Body of pancreas (tissue), 4 donors: ENCODE data around the gene COPE.

Source experiments
- CTCF ChIP-seq, 7 experiments: fragments of 450-650 bp in 4 of 7; fragments of 200-600 bp in 3 of 7; sonication (generic) in 3 of 7; IDR thresholded peaks; one replicate each; pipeline ENCODE4 v1.5.1; 2016 to 2019; ENCODE audit warnings: antibody characterized with exemption in 7 of 7
- POLR2A ChIP-seq, 3 donors: fragments of 450-650 bp; IDR thresholded peaks; one replicate each; pipeline ENCODE4 v1.6.1; 2016; ENCODE audit warnings: antibody characterized with exemption in 3 of 3, mild to moderate bottlenecking in 2 of 3

GRCh38 chr19:18908917-18909619, 10.1 kb downstream of the COPE start:
- no peak for TF ChIP-seq CTCF (IDR thresholded peaks at IDR 0.05)
- TF ChIP-seq POLR2A (IDR thresholded peaks at IDR 0.05), result no peak
